ENCODE data around the gene TXN2.
"Not testable (repeated sequence)": the region's sequence is repeated elsewhere in the genome, so short reads cannot be mapped to it uniquely, and the experiment has no call there.

The TXN2 gene

GRCh38 chr22:36481393-36482168 is at the start of gene TXN2:
TXN2 (minus strand) TSS chr22:36481640; CDS start chr22:36480837, 803 bp downstream.
- DNase-seq, result peak; percentile 81 to 93 (median 87)

- peak; percentile 96 to 100 (median 96) for DNase-seq
Observed at GRCh38 chr22:36528795-36529751, 47.6 kb upstream of the TXN2 start, which contains the start of gene EIF3D. EIF3D (minus strand) TSS chr22:36529166; CDS start chr22:36526121, 3,045 bp downstream.

- no peak for DNase-seq
Observed at GRCh38 chr22:36528341-36528740, 46.9 kb upstream of the TXN2 start.

GRCh38 chr22:36522662-36523061 is 41.2 kb upstream of the TXN2 start:
- no peak for DNase-seq

GRCh38 chr22:36520423-36520822 is 39.0 kb upstream of the TXN2 start:
- DNase-seq, result no peak

GRCh38 chr22:36519906-36520305 is 38.5 kb upstream of the TXN2 start:
- DNase-seq, result not testable (repeated sequence)

- no peak for DNase-seq
Observed at GRCh38 chr22:36514766-36515165, 33.3 kb upstream of the TXN2 start.

GRCh38 chr22:36512991-36513390 is 31.6 kb upstream of the TXN2 start:
- DNase-seq, result no peak

GRCh38 chr22:36512333-36512732 is 30.9 kb upstream of the TXN2 start:
- no peak for DNase-seq

GRCh38 chr22:36510966-36511881 is 29.8 kb upstream of the TXN2 start:
- peak in 1 of 4 experiments; percentile 7 for DNase-seq

GRCh38 chr22:36510384-36510783 is 28.9 kb upstream of the TXN2 start:
- no peak for DNase-seq

- no peak for DNase-seq
Observed at GRCh38 chr22:36507518-36508010, 26.1 kb upstream of the TXN2 start.

- peak; percentile 63 to 87 (median 75) for DNase-seq
Observed at GRCh38 chr22:36506637-36507517, 25.4 kb upstream of the TXN2 start, which contains the start of gene FOXRED2. FOXRED2 (minus strand) TSS chr22:36507040; CDS start chr22:36506422, 618 bp downstream.

- no peak for DNase-seq
Observed at GRCh38 chr22:36505998-36506635, 24.7 kb upstream of the TXN2 start.

- no peak for DNase-seq
Observed at GRCh38 chr22:36497910-36498665, 16.6 kb upstream of the TXN2 start.

GRCh38 chr22:36493690-36494110 is 12.3 kb upstream of the TXN2 start:
- no peak for DNase-seq

GRCh38 chr22:36492109-36492508 is 10.7 kb upstream of the TXN2 start:
- DNase-seq, result no peak

GRCh38 chr22:36491155-36491554 is 9.7 kb upstream of the TXN2 start:
- no peak for DNase-seq

GRCh38 chr22:36486619-36487384 is 5.4 kb upstream of the TXN2 start:
- DNase-seq, result peak in 2 of 4 experiments; percentile 23 to 43

All from activated naive CD4-positive, alpha-beta T cell (primary cell).